HepG2 (cell line): ENCODE results near the gene ALG11. TPM values are rescaled to one million over a fixed set of nuclear protein-coding genes. Genes with fewer than 3 reads are reported as not detected.

Experiments used
- ATAC-seq: fragments of 200-7000 bp; cut with Tn5 transposase; 3 replicates; pipeline ENCODE4 v1.9.1; 2020; ENCODE audit warnings: mild to moderate bottlenecking, moderate library complexity
- BruUV-seq: library from RNA; stranded (reverse); fragments of 400-500 nt; replicated peaks from 2 replicates; lab custom pipeline; 2021; lab: Mats Ljungman, UMichigan
- CTCF ChIA-PET: fragments of 300-600 bp; formaldehyde crosslinking; extraction: SDS; loops from one replicate; lab custom pipeline; 2021; ENCODE audit warnings: low total read pairs, inconsistent platforms, low intra/inter-chr PET ratio; lab: Yijun Ruan, JAX
- POLR2A ChIA-PET: fragments of 350-600 bp; sonication (Branson Sonifier 250); formaldehyde crosslinking; loops from one replicate; lab custom pipeline; 2020; ENCODE audit warnings: antibody characterized with exemption, inconsistent platforms; lab: Yijun Ruan, JAX
- DNase-seq: peaks from one replicate; pipeline ENCODE4 v3.0.0-alpha.2; 2015; ENCODE audit warnings: low spot score
- FAIRE-seq: peaks from 3 replicates; lab custom pipeline; 2011; peaks lifted over from hg19 to GRCh38; lab: Jason Lieb, UNC
- H2AFZ ChIP-seq: one replicate; pipeline ENCODE4 v1.6.1; 2011; ENCODE audit warnings: low read length, inconsistent platforms
- H3K27ac ChIP-seq: fragments of 300-600 bp; 3 replicates; pipeline ENCODE4 v1.8.0; 2011; ENCODE audit warnings: mixed run types, mild to moderate bottlenecking, mixed read lengths, low read length, inconsistent platforms; ENCODE audit not compliant: insufficient read depth; ENCODE audit errors: extremely low read length
- H3K27me3 ChIP-seq, 2 experiments: fragments of 200-600 bp in 1 of 2; 2 replicates in 1 of 2; 3 replicates in 1 of 2; pipeline versions ENCODE4 v1.6.0 to v1.8.0; 2011; ENCODE audit warnings: low read length in 2 of 2, mild to moderate bottlenecking in 2 of 2, moderate library complexity in 2 of 2, inconsistent platforms in 1 of 2; ENCODE audit not compliant: insufficient read depth in 2 of 2, control insufficient read depth in 1 of 2
- H3K36me3 ChIP-seq, 2 experiments: fragments of 200-600 bp in 1 of 2; replicated peaks in 1 of 2; 2 replicates in 1 of 2; 3 replicates in 1 of 2; pipeline versions ENCODE4 v1.5.1 to v1.8.0; 2011; ENCODE audit warnings: low read length in 2 of 2, inconsistent platforms in 1 of 2; ENCODE audit not compliant: insufficient read depth in 2 of 2, control insufficient read depth in 1 of 2
- H3K4me1 ChIP-seq: 2 replicates; pipeline ENCODE4 v1.5.1; 2012; ENCODE audit warnings: low read length, inconsistent platforms; ENCODE audit not compliant: insufficient read depth
- H3K4me2 ChIP-seq: 2 replicates; pipeline ENCODE4 v1.6.0; 2011; ENCODE audit warnings: low read depth, low read length, inconsistent platforms
- H3K4me3 ChIP-seq, 3 experiments: fragments of 200-600 bp in 1 of 3; sonication (generic), shearing (Covaris generic) in 1 of 3; replicated peaks in 1 of 3; 2 replicates each; pipeline ENCODE4 v1.5.1; 2011 to 2016; ENCODE audit warnings: low read length in 3 of 3, inconsistent platforms in 2 of 3, low read depth in 2 of 3, mild to moderate bottlenecking in 2 of 3, control low read depth in 1 of 3, mixed read lengths in 1 of 3; ENCODE audit not compliant: insufficient read depth in 1 of 3
- H3K79me2 ChIP-seq: one replicate; pipeline ENCODE4 v1.6.1; 2011; ENCODE audit warnings: low read length, inconsistent platforms; ENCODE audit not compliant: insufficient read depth
- H3K9ac ChIP-seq: 2 replicates; pipeline ENCODE4 v1.6.0; 2011; ENCODE audit warnings: mild to moderate bottlenecking, low read depth, low read length, inconsistent platforms; ENCODE audit not compliant: insufficient read depth
- H3K9me3 ChIP-seq: 2 replicates; pipeline ENCODE4 v1.5.1; 2012; ENCODE audit warnings: mild to moderate bottlenecking, low read length
- H4K20me1 ChIP-seq: 2 replicates; pipeline ENCODE4 v1.6.0; 2011; ENCODE audit warnings: inconsistent platforms, mild to moderate bottlenecking, low read length, moderate library complexity; ENCODE audit not compliant: insufficient read depth
- ARNTL ChIP-seq: sonication (generic); formaldehyde crosslinking; IDR thresholded peaks from 2 replicates; pipeline ENCODE4 v1.4.0; 2020; ENCODE audit warnings: mild to moderate bottlenecking, missing genetic modification reagents
- BORCS8-MEF2B ChIP-seq: sonication (generic); formaldehyde crosslinking; IDR thresholded peaks from 2 replicates; pipeline ENCODE4 v1.8.0; 2022; ENCODE audit warnings: mild to moderate bottlenecking, missing genetic modification reagents
- DNMT1 ChIP-seq: sonication (generic); formaldehyde crosslinking; IDR thresholded peaks from 2 replicates; pipeline ENCODE4 v1.5.1; 2020; ENCODE audit warnings: mild to moderate bottlenecking, missing genetic modification reagents
- HOXA9 ChIP-seq: sonication (generic); formaldehyde crosslinking; IDR thresholded peaks from 2 replicates; pipeline ENCODE4 v1.8.1; 2022; ENCODE audit warnings: missing genetic modification reagents, mild to moderate bottlenecking, moderate library complexity, borderline replicate concordance
- KDM5B ChIP-seq: sonication (generic); formaldehyde crosslinking; IDR thresholded peaks from 2 replicates; pipeline ENCODE4 v1.4.0; 2020; ENCODE audit warnings: missing genetic modification reagents, mild to moderate bottlenecking, borderline replicate concordance
- NFIB ChIP-seq: sonication (generic); formaldehyde crosslinking; IDR thresholded peaks from 2 replicates; pipeline ENCODE4 v1.9.0; 2021; ENCODE audit warnings: missing genetic modification reagents, mild to moderate bottlenecking, borderline replicate concordance
- SAFB2 ChIP-seq: sonication (generic); formaldehyde crosslinking; IDR thresholded peaks from 2 replicates; pipeline ENCODE4 v1.5.1; 2020; ENCODE audit warnings: missing genetic modification reagents, low read depth, mild to moderate bottlenecking, borderline replicate concordance
- SALL2 ChIP-seq: sonication (generic); formaldehyde crosslinking; IDR thresholded peaks from 2 replicates; pipeline ENCODE4 v1.8.1; 2023; ENCODE audit warnings: mild to moderate bottlenecking, missing genetic modification reagents, inconsistent platforms
- STAG1 ChIP-seq: sonication (generic); formaldehyde crosslinking; IDR thresholded peaks from 2 replicates; pipeline ENCODE4 v1.4.0; 2020; ENCODE audit warnings: missing genetic modification reagents
- THYN1 ChIP-seq: sonication (generic); formaldehyde crosslinking; IDR thresholded peaks from 2 replicates; pipeline ENCODE4 v1.8.1; 2023; ENCODE audit warnings: low read depth, mild to moderate bottlenecking, moderate library complexity, missing genetic modification reagents, borderline replicate concordance
- ZNF501 ChIP-seq: sonication (generic); formaldehyde crosslinking; IDR thresholded peaks from 2 replicates; pipeline ENCODE4 v1.5.1; 2020; ENCODE audit warnings: mild to moderate bottlenecking, moderate library complexity, missing genetic modification reagents
- ZNF607 ChIP-seq: sonication (generic); formaldehyde crosslinking; IDR thresholded peaks from 2 replicates; pipeline ENCODE4 v1.5.1; 2020; ENCODE audit warnings: missing genetic modification reagents, mild to moderate bottlenecking, borderline replicate concordance
- ZNF619 ChIP-seq: sonication (generic); formaldehyde crosslinking; IDR thresholded peaks from 2 replicates; pipeline ENCODE4 v1.4.0; 2020; ENCODE audit warnings: mild to moderate bottlenecking, missing genetic modification reagents
- ZNF629 ChIP-seq: sonication (generic); formaldehyde crosslinking; conservative IDR thresholded peaks from 2 replicates; pipeline ENCODE4 v1.5.0; 2020; ENCODE audit warnings: missing genetic modification reagents
- ZNF816 ChIP-seq: sonication (generic); formaldehyde crosslinking; IDR thresholded peaks from 2 replicates; pipeline ENCODE4 v1.8.0; 2022; ENCODE audit warnings: missing genetic modification reagents, mild to moderate bottlenecking, borderline replicate concordance
- WGBS: methylation state at CpG from one replicate; pipeline ENCODE4 v1.1.6; 2017; ENCODE audit warnings: low lambda C conversion rate; 5-methylcytosine and 5-hydroxymethylcytosine counted together
- in situ Hi-C: cut with HindIII; loops from 2 replicates; pipeline ENCODE4 v1.10.0; 2017; ENCODE audit warnings: low pct_unique_long_range_greater_than_20kb; ENCODE audit not compliant: extremely low pct_ligation_motif_present
- intact Hi-C: fragments of 100-400 bp; cut with micrococcal nuclease; formaldehyde crosslinking; loops from one replicate; pipeline ENCODE4 v1.10.0; 2022; ENCODE audit not compliant: unreplicated experiment
- polyA plus RNA-seq, 8 experiments: library from polyadenylated mRNA; depleted of rRNA in 3 of 8; stranded (reverse) in 7 of 8; unstranded in 1 of 8; fragments of >200 nt; fragmentation: Illumina TruSeq in 4 of 8; extraction: Trizol in 4 of 8; gene quantifications; 2 replicates each; pipeline versions ENCODE4 v1.2.1 to v1.2.3, GENCODE V29; 2011 to 2016; ENCODE audit warnings: low read depth in 4 of 8, missing spikeins in 1 of 8, mixed read lengths in 1 of 8; ENCODE audit not compliant: insufficient read depth in 1 of 8
- total RNA-seq, 5 experiments: library from RNA; depleted of rRNA; stranded (reverse); fragments of >200 nt; fragmentation: Illumina TruSeq; extraction: Trizol; gene quantifications; 2 replicates each; pipeline ENCODE4 v1.2.3, GENCODE V29; 2016; ENCODE audit warnings: low read depth in 1 of 5
- TF ChIP-seq, protein P1 (sequence below): sonication (generic); formaldehyde crosslinking; IDR thresholded peaks from 2 replicates; pipeline ENCODE4 v1.5.1; 2020; ENCODE audit warnings: mild to moderate bottlenecking, missing genetic modification reagents, moderate library complexity
- TF ChIP-seq, protein P2 (sequence below): sonication (generic); formaldehyde crosslinking; IDR thresholded peaks from 2 replicates; pipeline ENCODE4 v1.8.0; 2022; ENCODE audit warnings: missing genetic modification reagents, mild to moderate bottlenecking, borderline replicate concordance

The ALG11 gene
- total and polyA plus RNA-seq, 2 of the 13 experiments (the other 11 are each of a cell fraction or from before 2014, with no cell fraction given) = 14.7 to 27.9 TPM

DNA sequence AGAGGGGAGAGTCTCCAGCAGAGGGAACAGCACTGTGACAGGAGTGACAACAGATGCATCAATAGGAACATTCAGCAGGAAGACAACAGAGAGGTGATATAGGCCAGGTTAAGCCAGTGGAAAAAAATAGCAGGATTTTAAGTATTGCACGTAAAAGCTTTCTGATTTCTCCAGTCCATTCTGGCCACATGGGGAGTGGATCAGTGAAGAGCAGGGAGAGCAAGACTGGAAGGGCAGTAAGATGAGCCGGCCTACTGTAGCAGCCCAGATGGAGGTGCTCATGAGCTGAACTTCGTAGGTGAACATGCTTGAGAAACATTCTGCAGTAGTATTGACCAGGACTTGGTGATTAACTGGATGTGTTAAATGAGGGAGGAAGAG is 14.0 kb downstream of the ALG11 start:
- Histone ChIP-seq H3K9me3 (no peaks in the 10 kb centered on the region), H3K4me3 (peak overlapping the region in 1 of 3 experiments; percentile 50; a peak in 2 of 6 replicates), H3K79me2 (peaks cover 13% of the 10 kb centered on the region), H2AFZ (no peak overlapping the region), H3K9ac (peak overlapping the region; percentile 55), H3K36me3 (peaks cover 4 to 29% of the 10 kb centered on the region in 2 experiments), H3K4me2 (peak overlapping the region; percentile 73), H3K4me1 (peaks cover 40% of the 10 kb centered on the region), H3K27me3 (no peaks in the 10 kb centered on the region), H3K27ac (peak overlapping the region; percentile 84), H4K20me1 (0 out of 2 replicates have a peak, but pooled peaks cover 5% of the 10 kb centered on the region)
- WGBS = 64% methylated on average over 3 of the region's 3 CpGs
- CTCF ChIA-PET = interaction anchor here (1.0 to 2.1 kb wide), 4 partner anchors 25 to 103 kb away, joined by 3 to 9 read pairs (median 4); partner anchors contain the start of gene NEK5
- in situ Hi-C loops (no loop called here), intact Hi-C loops (loop anchor here (2.0 to 5.0 kb wide), 3 partner anchors 39 to 91 kb away; no protein-coding TSS in a partner anchor)
- no TSS peak for BruUV-seq
- DNase-seq = peak; percentile 35
- no peak for FAIRE-seq
- peak; percentile 43 for ATAC-seq
- POLR2A ChIA-PET = interaction anchor here (0.7 to 2.4 kb wide), 10 partner anchors 8 to 134 kb away, joined by 3 to 16 read pairs (median 4); partner anchors contain the start of genes ALG11, ATP7B, NEK3 and NEK5
- TF ChIP-seq HOXA9 (CRISPR knock-in tag) (0 out of 2 replicates have a peak, but pooled peaks have one; percentile 13), KDM5B (CRISPR knock-in tag) (0 out of 2 replicates have a peak, but pooled peaks have one; percentile 34), ZNF501 (CRISPR knock-in tag) (peak; percentile 79), STAG1 (peak; percentile 55), BORCS8-MEF2B (CRISPR knock-in tag) (peak; percentile 62; the same call in 1 of the 2 replicates), ZNF816 (no peak), ARNTL (CRISPR knock-in tag) (0 out of 2 replicates have a peak, but pooled peaks have one; percentile 41), DNMT1 (CRISPR knock-in tag) (0 out of 2 replicates have a peak, but pooled peaks have one; percentile 16), ZNF619 (CRISPR knock-in tag) (no peak), ZNF607 (CRISPR knock-in tag) (0 out of 2 replicates have a peak, but pooled peaks have one; percentile 23), SALL2 (0 out of 2 replicates have a peak, but pooled peaks have one; percentile 42), SAFB2 (0 out of 2 replicates have a peak, but pooled peaks have one; percentile 53), ZNF629 (CRISPR knock-in tag) (peak; percentile 68), NFIB (no peak), THYN1 (CRISPR knock-in tag) (peak; percentile 54; the same call in 1 of the 2 replicates)
- TF ChIP-seq, protein P1, sequence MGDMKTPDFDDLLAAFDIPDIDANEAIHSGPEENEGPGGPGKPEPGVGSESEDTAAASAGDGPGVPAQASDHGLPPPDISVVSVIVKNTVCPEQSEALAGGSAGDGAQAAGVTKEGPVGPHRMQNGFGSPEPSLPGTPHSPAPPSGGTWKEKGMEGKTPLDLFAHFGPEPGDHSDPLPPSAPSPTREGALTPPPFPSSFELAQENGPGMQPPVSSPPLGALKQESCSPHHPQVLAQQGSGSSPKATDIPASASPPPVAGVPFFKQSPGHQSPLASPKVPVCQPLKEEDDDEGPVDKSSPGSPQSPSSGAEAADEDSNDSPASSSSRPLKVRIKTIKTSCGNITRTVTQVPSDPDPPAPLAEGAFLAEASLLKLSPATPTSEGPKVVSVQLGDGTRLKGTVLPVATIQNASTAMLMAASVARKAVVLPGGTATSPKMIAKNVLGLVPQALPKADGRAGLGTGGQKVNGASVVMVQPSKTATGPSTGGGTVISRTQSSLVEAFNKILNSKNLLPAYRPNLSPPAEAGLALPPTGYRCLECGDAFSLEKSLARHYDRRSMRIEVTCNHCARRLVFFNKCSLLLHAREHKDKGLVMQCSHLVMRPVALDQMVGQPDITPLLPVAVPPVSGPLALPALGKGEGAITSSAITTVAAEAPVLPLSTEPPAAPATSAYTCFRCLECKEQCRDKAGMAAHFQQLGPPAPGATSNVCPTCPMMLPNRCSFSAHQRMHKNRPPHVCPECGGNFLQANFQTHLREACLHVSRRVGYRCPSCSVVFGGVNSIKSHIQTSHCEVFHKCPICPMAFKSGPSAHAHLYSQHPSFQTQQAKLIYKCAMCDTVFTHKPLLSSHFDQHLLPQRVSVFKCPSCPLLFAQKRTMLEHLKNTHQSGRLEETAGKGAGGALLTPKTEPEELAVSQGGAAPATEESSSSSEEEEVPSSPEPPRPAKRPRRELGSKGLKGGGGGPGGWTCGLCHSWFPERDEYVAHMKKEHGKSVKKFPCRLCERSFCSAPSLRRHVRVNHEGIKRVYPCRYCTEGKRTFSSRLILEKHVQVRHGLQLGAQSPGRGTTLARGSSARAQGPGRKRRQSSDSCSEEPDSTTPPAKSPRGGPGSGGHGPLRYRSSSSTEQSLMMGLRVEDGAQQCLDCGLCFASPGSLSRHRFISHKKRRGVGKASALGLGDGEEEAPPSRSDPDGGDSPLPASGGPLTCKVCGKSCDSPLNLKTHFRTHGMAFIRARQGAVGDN (CRISPR knock-in tag) = peak; percentile 7
- TF ChIP-seq, protein P2, sequence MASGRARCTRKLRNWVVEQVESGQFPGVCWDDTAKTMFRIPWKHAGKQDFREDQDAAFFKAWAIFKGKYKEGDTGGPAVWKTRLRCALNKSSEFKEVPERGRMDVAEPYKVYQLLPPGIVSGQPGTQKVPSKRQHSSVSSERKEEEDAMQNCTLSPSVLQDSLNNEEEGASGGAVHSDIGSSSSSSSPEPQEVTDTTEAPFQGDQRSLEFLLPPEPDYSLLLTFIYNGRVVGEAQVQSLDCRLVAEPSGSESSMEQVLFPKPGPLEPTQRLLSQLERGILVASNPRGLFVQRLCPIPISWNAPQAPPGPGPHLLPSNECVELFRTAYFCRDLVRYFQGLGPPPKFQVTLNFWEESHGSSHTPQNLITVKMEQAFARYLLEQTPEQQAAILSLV (CRISPR knock-in tag) = 0 out of 2 replicates have a peak, but pooled peaks have one; percentile 21
